HEK293T (cell line): ENCODE data around the gene PPP1R14B.

ENCODE experiments used
- CTCF ChIA-PET: fragments of 350-600 bp; formaldehyde crosslinking; extraction: SDS; loops from one replicate; lab custom pipeline; 2021; ENCODE audit warnings: antibody characterized with exemption, inconsistent platforms; lab: Yijun Ruan, JAX
- POLR2A ChIA-PET: fragments of 350-600 bp; formaldehyde crosslinking; extraction: SDS; loops from one replicate; lab custom pipeline; 2020; ENCODE audit warnings: antibody characterized with exemption, inconsistent platforms; lab: Yijun Ruan, JAX
- DNase-seq: peaks from one replicate; pipeline ENCODE4 v3.0.0; 2012; ENCODE audit warnings: mixed read lengths; ENCODE audit errors: extremely low spot score
- ARNT ChIP-seq: fragments of 450-650 bp; IDR thresholded peaks from 2 replicates; pipeline ENCODE4 v1.6.1; 2017; ENCODE audit warnings: mild to moderate bottlenecking
- BHLHE40 ChIP-seq: fragments of 450-650 bp; IDR thresholded peaks from 2 replicates; pipeline ENCODE4 v1.6.1; 2016; ENCODE audit warnings: mild to moderate bottlenecking, moderate library complexity, borderline replicate concordance
- CTBP1 ChIP-seq: fragments of 450-650 bp; IDR thresholded peaks from 2 replicates; pipeline ENCODE4 v1.6.1; 2016; ENCODE audit warnings: borderline replicate concordance
- ELF4 ChIP-seq: fragments of 450-650 bp; IDR thresholded peaks from 2 replicates; pipeline ENCODE4 v1.6.1; 2017; ENCODE audit warnings: antibody characterized with exemption
- FOXA1 ChIP-seq: fragments of 450-650 bp; IDR thresholded peaks from 2 replicates; pipeline ENCODE4 v1.6.1; 2016; ENCODE audit warnings: mild to moderate bottlenecking
- FOXK2 ChIP-seq: fragments of 450-650 bp; IDR thresholded peaks from 2 replicates; pipeline ENCODE4 v1.6.1; 2016; ENCODE audit warnings: mild to moderate bottlenecking
- FOXM1 ChIP-seq: fragments of 450-650 bp; IDR thresholded peaks from 2 replicates; pipeline ENCODE4 v1.6.1; 2017; ENCODE audit warnings: mild to moderate bottlenecking, borderline replicate concordance
- HDGF ChIP-seq: fragments of 450-650 bp; IDR thresholded peaks from 2 replicates; pipeline ENCODE4 v1.6.1; 2017; ENCODE audit warnings: antibody characterized with exemption, borderline replicate concordance
- L3MBTL2 ChIP-seq: fragments of 450-650 bp; conservative IDR thresholded peaks from 2 replicates; pipeline ENCODE4 v1.6.1; 2016; ENCODE audit warnings: mild to moderate bottlenecking
- LEF1 ChIP-seq: fragments of 450-650 bp; IDR thresholded peaks from 2 replicates; pipeline ENCODE4 v1.6.1; 2017; ENCODE audit warnings: mild to moderate bottlenecking, borderline replicate concordance
- NFRKB ChIP-seq: fragments of 450-650 bp; IDR thresholded peaks from 2 replicates; pipeline ENCODE4 v1.6.1; 2016; ENCODE audit warnings: mild to moderate bottlenecking, moderate library complexity
- SP1 ChIP-seq: fragments of 450-650 bp; IDR thresholded peaks from 2 replicates; pipeline ENCODE4 v1.6.1; 2017
- SUZ12 ChIP-seq: fragments of 450-650 bp; IDR thresholded peaks from 2 replicates; pipeline ENCODE4 v1.6.1; 2016; ENCODE audit warnings: mild to moderate bottlenecking
- TARDBP ChIP-seq: fragments of 450-650 bp; IDR thresholded peaks from 2 replicates; pipeline ENCODE4 v1.6.1; 2016
- ZNF384 ChIP-seq: fragments of 450-650 bp; IDR thresholded peaks from 2 replicates; pipeline ENCODE4 v1.6.1; 2016
- TF ChIP-seq, protein P1 (sequence below): fragments of 450-650 bp; IDR thresholded peaks from 2 replicates; pipeline ENCODE4 v1.6.1; 2016

Gene PPP1R14B

DNA sequence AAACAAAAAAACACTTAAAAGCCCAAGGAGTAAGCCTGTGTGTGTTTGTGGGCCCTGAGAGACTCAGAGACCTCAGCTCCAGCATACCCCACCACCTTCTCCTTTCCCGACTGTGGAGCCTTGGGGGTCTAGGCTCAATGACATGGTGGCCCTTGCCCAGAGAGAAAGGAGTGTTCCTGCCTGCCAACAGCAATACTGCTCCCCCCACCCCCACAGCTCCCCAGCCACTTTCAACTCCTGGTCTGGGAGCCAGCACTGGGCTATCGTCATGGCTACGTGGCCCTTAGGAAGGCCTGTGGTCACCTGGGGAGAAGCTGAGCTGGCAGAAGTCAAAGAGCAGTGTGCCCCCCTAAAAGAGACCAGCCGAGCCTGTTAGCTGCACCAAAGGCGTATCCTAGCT lies 2.6 kb downstream of the PPP1R14B start:
- ChIA-PET POLR2A (interaction anchor here (1.1 to 8.9 kb wide), 9 partner anchors 10 to 74 kb away, joined by 3 to 78 read pairs (median 7); partner anchors contain the start of genes DNAJC4, NUDT22, PRDX5 and STIP1), CTCF (interaction anchor here (0.6 to 1.1 kb wide), 3 partner anchors 27 to 88 kb away, joined by 3 to 4 read pairs (median 3); no protein-coding TSS in a partner anchor)
- DNase-seq: no peak
- no peak for TF ChIP-seq HDGF

DNA sequence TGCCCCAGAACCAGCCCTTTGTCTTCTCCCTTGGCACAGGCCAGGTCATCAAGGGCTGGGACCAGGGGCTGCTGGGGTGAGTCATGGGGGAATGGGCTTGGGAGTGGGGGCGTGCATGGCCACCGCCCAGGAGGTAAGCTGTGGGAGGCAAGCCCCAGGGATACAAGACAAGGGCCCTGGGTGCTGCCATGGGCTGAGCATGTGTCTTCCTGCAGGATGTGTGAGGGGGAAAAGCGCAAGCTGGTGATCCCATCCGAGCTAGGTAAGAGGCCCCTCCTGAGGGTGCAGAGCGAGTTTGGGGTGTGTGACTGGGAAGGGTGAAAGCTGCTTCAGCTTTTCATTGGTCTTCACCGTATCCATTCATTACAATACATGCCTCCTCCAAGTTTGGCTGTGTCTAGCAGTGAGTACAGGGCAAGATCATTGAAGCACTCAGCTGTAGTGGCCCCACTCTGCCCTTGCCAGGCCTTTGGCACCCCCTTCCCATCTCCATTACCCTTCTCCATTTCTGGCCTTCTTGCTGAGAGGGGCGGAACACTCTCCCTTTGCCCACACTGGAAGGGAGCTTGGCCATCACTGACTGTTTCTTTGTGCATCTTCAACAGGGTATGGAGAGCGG lies 3.4 kb downstream of the PPP1R14B start:
- ChIA-PET POLR2A (interaction anchor here (1.0 to 8.3 kb wide), 11 partner anchors 9 to 75 kb away, joined by 3 to 59 read pairs (median 5); partner anchors contain the start of genes DNAJC4, NUDT22, PRDX5 and STIP1), CTCF (interaction anchor here (0.8 to 1.1 kb wide), 3 partner anchors 32 to 61 kb away, joined by 3 to 4 read pairs (median 3); partner anchors contain the start of gene ESRRA)
- no peak for TF ChIP-seq BHLHE40
- no peak for TF ChIP-seq TARDBP
- no peak for TF ChIP-seq SP1
- TF ChIP-seq FOXM1: no peak
- TF ChIP-seq LEF1: no peak
- no peak for TF ChIP-seq HDGF
- no peak for TF ChIP-seq NFRKB
- no peak for TF ChIP-seq ELF4
- TF ChIP-seq, protein P1, sequence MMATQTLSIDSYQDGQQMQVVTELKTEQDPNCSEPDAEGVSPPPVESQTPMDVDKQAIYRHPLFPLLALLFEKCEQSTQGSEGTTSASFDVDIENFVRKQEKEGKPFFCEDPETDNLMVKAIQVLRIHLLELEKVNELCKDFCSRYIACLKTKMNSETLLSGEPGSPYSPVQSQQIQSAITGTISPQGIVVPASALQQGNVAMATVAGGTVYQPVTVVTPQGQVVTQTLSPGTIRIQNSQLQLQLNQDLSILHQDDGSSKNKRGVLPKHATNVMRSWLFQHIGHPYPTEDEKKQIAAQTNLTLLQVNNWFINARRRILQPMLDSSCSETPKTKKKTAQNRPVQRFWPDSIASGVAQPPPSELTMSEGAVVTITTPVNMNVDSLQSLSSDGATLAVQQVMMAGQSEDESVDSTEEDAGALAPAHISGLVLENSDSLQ: no peak
- TF ChIP-seq FOXA1: no peak
- TF ChIP-seq FOXK2: no peak
- no peak for TF ChIP-seq SUZ12
- TF ChIP-seq ZNF384: no peak
- no peak for TF ChIP-seq L3MBTL2
- no peak for TF ChIP-seq ARNT
- no peak for TF ChIP-seq CTBP1
- DNase-seq: no peak

DNA sequence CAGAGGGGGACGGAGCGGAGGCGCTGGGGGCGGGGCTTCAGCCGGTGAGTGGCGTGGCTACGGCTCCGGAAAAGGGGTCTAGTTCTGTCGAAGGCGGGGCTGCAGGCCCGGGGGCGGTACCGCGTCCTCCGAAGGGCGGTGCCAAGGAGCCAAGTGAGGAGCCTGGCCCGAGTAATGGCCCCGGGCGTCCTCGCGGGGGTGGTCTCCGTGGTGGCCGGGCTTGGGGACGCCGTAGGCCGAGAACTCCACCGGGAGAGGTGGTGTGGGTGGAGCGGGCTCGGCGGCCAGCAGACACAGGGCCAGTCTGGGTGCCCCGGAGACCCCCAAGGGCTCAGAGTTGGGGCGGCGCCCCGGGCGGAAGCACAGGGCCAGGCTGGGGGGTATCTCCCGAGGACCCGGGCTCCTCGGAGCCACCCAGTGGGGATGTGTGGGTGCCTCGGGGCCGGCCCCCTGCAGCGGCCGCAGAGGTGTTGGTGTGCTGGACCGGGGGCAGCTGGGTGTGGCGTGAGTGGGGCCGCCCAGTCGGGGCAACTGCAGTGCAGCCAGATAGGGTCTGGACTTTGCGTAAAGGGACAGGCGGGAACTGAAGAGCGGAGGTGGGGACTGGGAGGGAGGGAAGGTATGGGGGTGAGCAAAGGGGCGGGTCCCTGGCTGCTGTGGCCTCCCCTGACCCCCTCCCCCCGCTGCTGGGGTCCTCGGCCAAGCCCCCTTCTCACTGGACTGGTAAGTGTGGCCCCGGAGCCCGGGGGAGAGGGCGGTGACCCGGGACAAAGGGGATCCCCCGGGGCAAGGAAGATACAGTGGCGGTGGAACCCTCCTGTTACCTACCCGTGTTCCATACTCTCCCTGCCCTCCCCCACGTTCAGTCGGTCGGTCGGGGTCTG lies 5.0 kb downstream of the PPP1R14B start:
- ChIA-PET CTCF (interaction anchor here (1.0 to 1.6 kb wide), 2 partner anchors 37 to 63 kb away, joined by 3 to 6 read pairs; no protein-coding TSS in a partner anchor), POLR2A (interaction anchor here (0.7 to 8.3 kb wide), 12 partner anchors 8 to 439 kb away, joined by 3 to 59 read pairs (median 4); partner anchors contain the start of genes DNAJC4, NUDT22, PRDX5 and STIP1)
- TF ChIP-seq BHLHE40 (no peak), ARNT (no peak), LEF1 (no peak), HDGF (peak; percentile 26; the same call in 1 of the 2 replicates)
- TF ChIP-seq, protein P1: peak; percentile 98
- no peak for DNase-seq

DNA sequence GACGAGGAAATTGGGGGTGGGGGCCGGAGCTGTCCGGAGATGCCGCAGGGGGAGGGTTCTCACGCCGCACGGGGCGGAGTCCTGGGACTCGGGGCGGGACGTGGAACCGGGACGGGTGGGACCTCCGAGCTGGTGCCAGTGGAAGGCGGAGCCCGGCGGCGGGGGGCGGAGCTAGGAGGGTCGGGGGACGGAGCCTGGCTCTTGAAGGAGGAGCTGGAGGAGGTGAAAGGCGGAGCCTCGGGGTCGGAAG lies 5.6 kb downstream of the PPP1R14B start:
- no peak for TF ChIP-seq ZNF384
- no peak for TF ChIP-seq TARDBP
- no peak for TF ChIP-seq SUZ12
- no peak for TF ChIP-seq FOXA1
- no peak for TF ChIP-seq LEF1
- TF ChIP-seq BHLHE40: no peak
- TF ChIP-seq, protein P1: no peak
- no peak for TF ChIP-seq CTBP1
- TF ChIP-seq HDGF: no peak
- TF ChIP-seq ELF4: no peak
- DNase-seq: peak; percentile 97
- ChIA-PET CTCF (interaction anchor here (1.0 to 1.6 kb wide), 2 partner anchors 37 to 63 kb away, joined by 3 to 6 read pairs; no protein-coding TSS in a partner anchor), POLR2A (interaction anchor here (0.7 to 8.3 kb wide), 10 partner anchors 9 to 439 kb away, joined by 3 to 59 read pairs (median 4); partner anchors contain the start of genes DNAJC4, NUDT22, PRDX5 and STIP1)

DNA sequence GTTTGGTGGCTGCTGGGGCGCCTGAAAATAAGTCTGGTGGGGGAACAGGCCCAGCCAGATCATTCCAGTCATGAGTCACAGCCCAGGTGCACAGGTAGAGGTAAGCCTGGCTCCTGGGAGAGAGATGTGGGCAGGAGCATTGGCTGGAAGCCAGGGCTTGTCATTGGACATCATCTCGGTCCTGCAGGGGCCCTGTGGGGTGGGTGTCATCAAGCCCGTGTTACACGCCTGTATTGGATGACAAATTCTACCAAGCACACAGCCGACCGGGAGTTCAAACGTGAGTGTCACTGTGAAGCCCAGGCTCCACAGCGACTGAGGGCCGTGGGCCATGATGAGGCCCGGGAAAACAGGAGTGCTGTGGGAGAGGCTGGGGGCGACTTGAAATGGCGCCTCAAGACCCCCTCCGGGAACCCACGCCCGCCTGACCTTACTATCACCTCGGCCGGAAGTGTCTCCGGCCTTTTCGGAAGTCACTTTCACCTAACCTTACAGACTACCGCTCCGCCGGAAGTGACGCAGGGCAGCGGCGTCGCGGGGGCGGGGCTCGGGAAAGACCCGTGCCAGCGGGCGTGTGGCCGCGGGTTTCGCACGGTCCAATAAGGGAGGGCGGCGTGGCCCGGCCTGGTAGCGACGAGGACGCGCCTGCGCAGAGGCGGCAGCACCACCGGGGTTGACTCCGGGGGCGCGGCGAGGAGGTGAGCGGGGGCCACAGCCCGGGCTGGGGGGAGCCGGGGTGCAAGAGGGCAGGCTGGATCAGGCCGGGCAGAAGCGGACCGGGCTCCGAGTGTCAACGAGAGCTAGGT lies 6.1 kb downstream of the PPP1R14B start, which contains the start of gene FKBP2:
FKBP2 (plus strand) TSS at position 661 of the 806 bp plus-strand sequence. CDS start 1,293 bp downstream, outside the sequence.
- CTCF ChIA-PET: interaction anchor here (1.0 to 1.6 kb wide), 2 partner anchors 36 to 64 kb away, joined by 3 to 6 read pairs; no protein-coding TSS in a partner anchor
- peak; percentile 96 for DNase-seq
- POLR2A ChIA-PET: interaction anchor here (0.7 to 8.3 kb wide), 10 partner anchors 9 to 77 kb away, joined by 3 to 59 read pairs (median 5); partner anchors contain the start of genes DNAJC4, NUDT22, PRDX5 and STIP1
- TF ChIP-seq L3MBTL2 (peak; percentile 33; the same call in 1 of the 2 replicates), BHLHE40 (no peak), ZNF384 (no peak), LEF1 (no peak), NFRKB (no peak), ARNT (no peak), FOXM1 (peak; percentile 61), ELF4 (no peak), FOXA1 (no peak), FOXK2 (no peak), HDGF (0 out of 2 replicates have a peak, but pooled peaks have one; percentile 14), SUZ12 (no peak), CTBP1 (no peak), TARDBP (no peak)
- TF ChIP-seq, protein P1: no peak
